Airway epithelial cell (primary cell): ENCODE data around the gene TAF4B. TPM values are rescaled to one million over a fixed set of nuclear protein-coding genes. Genes with fewer than 3 reads are reported as not detected.

ENCODE experiments used
- total RNA-seq: library from RNA; depleted of rRNA; stranded (reverse); fragments of >200 nt; gene quantifications from 2 replicates; pipeline ENCODE4 v1.2.3, GENCODE V29; 2015

Gene TAF4B, protein sequence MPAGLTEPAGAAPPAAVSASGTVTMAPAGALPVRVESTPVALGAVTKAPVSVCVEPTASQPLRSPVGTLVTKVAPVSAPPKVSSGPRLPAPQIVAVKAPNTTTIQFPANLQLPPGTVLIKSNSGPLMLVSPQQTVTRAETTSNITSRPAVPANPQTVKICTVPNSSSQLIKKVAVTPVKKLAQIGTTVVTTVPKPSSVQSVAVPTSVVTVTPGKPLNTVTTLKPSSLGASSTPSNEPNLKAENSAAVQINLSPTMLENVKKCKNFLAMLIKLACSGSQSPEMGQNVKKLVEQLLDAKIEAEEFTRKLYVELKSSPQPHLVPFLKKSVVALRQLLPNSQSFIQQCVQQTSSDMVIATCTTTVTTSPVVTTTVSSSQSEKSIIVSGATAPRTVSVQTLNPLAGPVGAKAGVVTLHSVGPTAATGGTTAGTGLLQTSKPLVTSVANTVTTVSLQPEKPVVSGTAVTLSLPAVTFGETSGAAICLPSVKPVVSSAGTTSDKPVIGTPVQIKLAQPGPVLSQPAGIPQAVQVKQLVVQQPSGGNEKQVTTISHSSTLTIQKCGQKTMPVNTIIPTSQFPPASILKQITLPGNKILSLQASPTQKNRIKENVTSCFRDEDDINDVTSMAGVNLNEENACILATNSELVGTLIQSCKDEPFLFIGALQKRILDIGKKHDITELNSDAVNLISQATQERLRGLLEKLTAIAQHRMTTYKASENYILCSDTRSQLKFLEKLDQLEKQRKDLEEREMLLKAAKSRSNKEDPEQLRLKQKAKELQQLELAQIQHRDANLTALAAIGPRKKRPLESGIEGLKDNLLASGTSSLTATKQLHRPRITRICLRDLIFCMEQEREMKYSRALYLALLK
- 3.8 and 4.1 TPM in 2 replicates for total RNA-seq

DNA sequence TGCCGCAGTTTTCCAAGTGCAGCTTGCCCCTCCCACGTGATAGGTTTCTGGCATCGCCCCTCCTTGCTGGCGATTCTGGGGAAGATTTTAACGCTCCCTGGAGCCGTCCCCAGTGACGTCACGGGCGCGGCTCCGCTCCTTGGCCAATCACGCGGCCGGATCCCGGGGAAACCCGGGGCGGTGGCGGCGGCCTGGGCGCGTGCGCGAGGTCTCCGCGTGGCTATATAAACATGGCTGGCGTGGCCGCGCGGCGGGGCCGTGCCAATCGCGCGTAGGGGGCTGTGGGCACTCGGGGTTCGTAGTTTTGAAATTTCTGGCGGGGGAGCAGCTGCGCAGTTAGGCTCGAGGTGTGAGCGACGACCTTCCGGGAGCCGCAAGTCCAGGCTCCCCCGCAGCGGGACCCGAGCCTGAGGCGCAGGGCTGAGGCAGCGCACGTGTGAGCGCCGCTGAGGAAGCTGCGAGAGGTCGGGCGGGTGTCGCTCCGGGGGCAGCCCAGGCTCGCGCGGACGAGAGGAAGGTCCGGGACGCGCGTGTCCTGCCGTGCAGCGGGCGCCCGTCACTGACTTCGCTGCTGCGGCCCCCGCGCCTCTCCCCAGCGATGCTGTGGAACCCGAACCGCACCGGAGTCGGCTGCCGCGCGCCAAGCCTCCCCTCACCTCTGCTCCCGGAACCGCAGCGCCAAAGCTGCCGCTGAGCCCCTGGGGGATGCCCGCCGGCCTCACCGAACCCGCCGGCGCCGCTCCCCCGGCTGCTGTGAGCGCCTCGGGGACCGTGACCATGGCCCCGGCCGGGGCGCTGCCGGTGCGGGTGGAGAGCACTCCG lies at the start of gene TAF4B:
TAF4B (plus strand) TSS at position 217 of the 822 bp plus-strand sequence; CDS start at position 706, 489 bp downstream.

Other genes with a start within 250 kb of the TAF4B start
- gene SS18, start 135.8 kb upstream of the TAF4B start, total RNA-seq: 59.1 and 73.6 TPM in 2 replicates
- gene PSMA8, start 92.6 kb upstream of the TAF4B start, total RNA-seq: not detected in 2 replicates